K562 (cell line): ENCODE measurements around the gene PLCL1. TPM values are rescaled to one million over a fixed set of nuclear protein-coding genes. Genes with fewer than 3 reads are reported as not detected.

Experiments used
- ATAC-seq: fragments of 200-7000 bp; cut with Tn5 transposase; 3 replicates; pipeline ENCODE4 v1.9.1; 2020; ENCODE audit warnings: moderate library complexity
- BruUV-seq: library from RNA; stranded (reverse); fragments of 400-500 nt; replicated peaks from 2 replicates; lab custom pipeline; 2021; lab: Mats Ljungman, UMichigan
- CTCF ChIA-PET: fragments of 300-600 bp; formaldehyde crosslinking; extraction: SDS; loops from one replicate; lab custom pipeline; 2021; ENCODE audit warnings: low intra/inter-chr PET ratio; lab: Yijun Ruan, JAX
- POLR2A ChIA-PET: fragments of 300-600, 350-650 bp; sonication (Branson Sonifier 250); formaldehyde crosslinking; extraction: SDS; loops from one replicate; lab custom pipeline; 2021; ENCODE audit warnings: antibody characterized with exemption, inconsistent platforms; lab: Yijun Ruan, JAX
- DNase-seq, 4 experiments: peaks; one replicate each; pipeline versions ENCODE4 v3.0.0 to v3.0.0-alpha.2; 2011 to 2018; ENCODE audit warnings: low spot score in 3 of 4, mixed read lengths in 3 of 4; ENCODE audit errors: extremely low read depth in 1 of 4
- FAIRE-seq: peaks from 2 replicates; lab custom pipeline; 2011; peaks lifted over from hg19 to GRCh38; lab: Jason Lieb, UNC
- H2AFZ ChIP-seq: 2 replicates; pipeline ENCODE4 v1.6.0; 2011; ENCODE audit warnings: low read depth, low read length, control low read depth, inconsistent platforms
- H3K27ac ChIP-seq: fragments of 200-600 bp; 3 replicates; pipeline ENCODE4 v1.8.0; 2011; ENCODE audit warnings: low read depth, mild to moderate bottlenecking, control low read depth, inconsistent platforms, low read length, moderate library complexity, mixed read lengths; ENCODE audit errors: extremely low read depth
- H3K27me3 ChIP-seq, 2 experiments: fragments of 300-600 bp in 1 of 2; 2 replicates in 1 of 2; 3 replicates in 1 of 2; pipeline versions ENCODE4 v1.6.0 to v1.8.0; 2011; ENCODE audit warnings: inconsistent platforms in 2 of 2, low read length in 2 of 2, mild to moderate bottlenecking in 1 of 2, mixed read lengths in 1 of 2, moderate library complexity in 1 of 2; ENCODE audit not compliant: control insufficient read depth in 2 of 2, insufficient read depth in 2 of 2
- H3K36me3 ChIP-seq: fragments of 300-600 bp; 3 replicates; pipeline ENCODE4 v1.8.0; 2011; ENCODE audit warnings: mild to moderate bottlenecking, low read length, inconsistent platforms; ENCODE audit not compliant: control insufficient read depth, insufficient read depth
- H3K4me1 ChIP-seq, 2 experiments: fragments of 200-600 bp in 1 of 2; replicated peaks in 1 of 2; 2 replicates in 1 of 2; 3 replicates in 1 of 2; pipeline versions ENCODE4 v1.5.1 to v1.8.0; 2011; ENCODE audit warnings: inconsistent platforms in 2 of 2, low read length in 2 of 2, mild to moderate bottlenecking in 1 of 2, mixed read lengths in 1 of 2, moderate library complexity in 1 of 2; ENCODE audit not compliant: control insufficient read depth in 2 of 2, insufficient read depth in 2 of 2
- H3K4me2 ChIP-seq: 2 replicates; pipeline ENCODE4 v1.6.1; 2011; ENCODE audit warnings: low read length, control low read depth, inconsistent platforms, mixed read lengths; ENCODE audit not compliant: insufficient read depth
- H3K4me3 ChIP-seq: fragments of 200-600 bp; sonication (generic), shearing (Covaris generic); 2 replicates; pipeline ENCODE4 v1.5.1; 2016; ENCODE audit warnings: control low read depth, inconsistent platforms
- H3K79me2 ChIP-seq: fragments of 200-600 bp; 3 replicates; pipeline ENCODE4 v1.8.0; 2011; ENCODE audit warnings: low read length, inconsistent platforms; ENCODE audit not compliant: control insufficient read depth, insufficient read depth
- H3K9ac ChIP-seq, 2 experiments: 2 replicates each; pipeline versions ENCODE4 v1.6.0 to v1.6.1; 2011; ENCODE audit warnings: low read depth in 2 of 2, low read length in 2 of 2, control low read depth in 1 of 2, inconsistent platforms in 1 of 2, mild to moderate bottlenecking in 1 of 2, mixed read lengths in 1 of 2; ENCODE audit not compliant: insufficient read depth in 1 of 2
- H3K9me1 ChIP-seq: one replicate; pipeline ENCODE4 v1.6.0; 2011; ENCODE audit warnings: inconsistent platforms, mild to moderate bottlenecking, low read length, moderate library complexity; ENCODE audit not compliant: control insufficient read depth, insufficient read depth
- H3K9me3 ChIP-seq: replicated peaks from 2 replicates; pipeline ENCODE4 v1.5.1; 2011; ENCODE audit warnings: low read depth, low read length, inconsistent platforms; ENCODE audit not compliant: control insufficient read depth, insufficient read depth
- H4K20me1 ChIP-seq: replicated peaks from 2 replicates; pipeline ENCODE4 v1.6.1; 2011; ENCODE audit warnings: low read length, inconsistent platforms, mixed read lengths; ENCODE audit not compliant: control insufficient read depth, insufficient read depth
- BMI1 ChIP-seq: fragments of 150-350 bp; IDR thresholded peaks from 2 replicates; pipeline ENCODE4 v1.6.1; 2014; ENCODE audit warnings: low read length
- HES1 ChIP-seq: fragments of 450-650 bp; IDR thresholded peaks from 2 replicates; pipeline ENCODE4 v1.6.1; 2016; ENCODE audit warnings: low read depth, mild to moderate bottlenecking, moderate library complexity
- PTRF ChIP-seq: fragments of 450-650 bp; IDR thresholded peaks from 2 replicates; pipeline ENCODE4 v1.6.1; 2016; ENCODE audit warnings: mild to moderate bottlenecking, missing genetic modification characterization, missing compliant biosample characterization
- SMARCC2 ChIP-seq: fragments of 450-650 bp; IDR thresholded peaks from 2 replicates; pipeline ENCODE4 v1.6.1; 2017; ENCODE audit warnings: antibody characterized with exemption, moderate library complexity, mild to moderate bottlenecking, low read depth
- SPI1 ChIP-seq: IDR thresholded peaks from 2 replicates; pipeline ENCODE4 v1.6.1; 2011; ENCODE audit warnings: low read depth, low read length, control low read depth, borderline replicate concordance
- WHSC1 ChIP-seq: IDR thresholded peaks from one replicate; pipeline ENCODE4 v1.6.1; 2012; ENCODE audit warnings: low read length, control low read depth, inconsistent platforms
- ZC3H8 ChIP-seq: fragments of 450-650 bp; IDR thresholded peaks from 2 replicates; pipeline ENCODE4 v1.6.1; 2017
- WGBS: fragments of 100-300 bp; shearing (Covaris generic); methylation state at CpG from one replicate; pipeline ENCODE4 v1.1.6; 2016; ENCODE audit warnings: low coverage, mixed read lengths; ENCODE audit not compliant: insufficient coverage; ENCODE audit errors: missing lambda C conversion rate; 5-methylcytosine and 5-hydroxymethylcytosine counted together
- in situ Hi-C: fragments of 300-500 bp; cut with MboI; formaldehyde crosslinking; loops from 4 replicates; pipeline ENCODE4 v1.15.0; 2018; ENCODE audit warnings: inconsistent platforms, mixed read lengths
- intact Hi-C: fragments of 100-400 bp; cut with micrococcal nuclease; formaldehyde crosslinking; loops from 2 replicates; pipeline ENCODE4 v1.14.2; 2022
- polyA plus RNA-seq, 8 experiments: library from polyadenylated mRNA; depleted of rRNA in 4 of 8; stranded (reverse) in 5 of 8; unstranded in 3 of 8; fragments of >200 nt; fragmentation: Nextera tagmentation in 2 of 8; fragmentation: Illumina TruSeq in 1 of 8; extraction: Ambion mirVana in 2 of 8; extraction: Trizol in 1 of 8; gene quantifications; 2 replicates each; pipeline versions ENCODE4 v1.2.1 to v1.2.3, GENCODE V29; 2011 to 2014; ENCODE audit warnings: inconsistent platforms in 1 of 8, missing spikeins in 1 of 8
- total RNA-seq, 7 experiments: library from RNA; depleted of rRNA in 6 of 7; stranded (reverse); fragments of >200 nt in 6 of 7; fragmentation: Illumina TruSeq in 2 of 7; extraction: Trizol in 2 of 7; gene quantifications; 2 replicates each; pipeline versions ENCODE4 v1.2.1 to v1.2.3, GENCODE V29; 2011 to 2021; ENCODE audit warnings: low replicate concordance in 1 of 7
- TF ChIP-seq, protein P1 (sequence below): conservative IDR thresholded peaks from 2 replicates; pipeline ENCODE4 v1.6.1; 2011; ENCODE audit warnings: low read depth, mild to moderate bottlenecking, low read length; ENCODE audit not compliant: control insufficient read depth
- TF ChIP-seq, protein P2 (sequence below), 2 experiments: fragments of 450-650 bp; conservative IDR thresholded peaks; 2 replicates each; pipeline ENCODE4 v1.6.1; 2017; ENCODE audit warnings: mild to moderate bottlenecking in 2 of 2, moderate library complexity in 2 of 2

The PLCL1 gene
- total and polyA plus RNA-seq, 9 of the 15 experiments (the other 6 are each of a cell fraction or from before 2014, with no cell fraction given) = 2.0 to 17.7 (median 8.6) TPM

DNA sequence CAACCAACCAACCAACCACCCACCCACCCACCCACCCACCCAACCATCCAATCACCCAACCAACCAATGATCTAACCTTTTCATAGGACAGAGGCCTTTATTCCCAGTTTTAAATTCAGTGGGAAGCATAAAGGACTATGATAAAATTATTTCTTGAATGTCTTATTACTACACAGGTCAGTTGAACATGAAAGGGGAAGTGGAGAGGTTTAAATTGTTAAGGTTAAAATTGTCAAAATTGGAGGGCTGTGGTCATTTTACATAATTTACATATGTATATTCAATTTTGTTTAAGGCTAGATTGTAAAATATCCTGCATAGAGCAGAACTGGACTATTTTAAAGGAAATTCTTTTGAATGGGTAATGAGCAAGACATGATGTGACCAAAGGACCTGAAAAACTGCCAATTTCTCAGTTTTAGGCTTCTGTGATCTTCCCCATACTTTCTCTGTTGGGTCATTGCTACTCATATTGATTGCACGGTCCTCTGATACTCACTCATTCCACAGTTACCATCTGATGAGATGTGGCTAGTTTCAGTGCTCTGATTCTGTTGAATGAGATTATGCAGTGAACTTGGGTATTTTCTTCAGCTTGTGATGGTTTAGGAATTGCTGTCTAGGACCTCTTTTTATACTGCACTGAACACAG, 127.4 kb downstream of the PLCL1 start:
- intact Hi-C loops (loop anchor here (5.0 kb wide), 1 partner anchor 196 kb away; no protein-coding TSS in a partner anchor), in situ Hi-C loops (loop anchor here (10.0 kb wide), 1 partner anchor 117 kb away; no protein-coding TSS in a partner anchor)
- ATAC-seq (peak; percentile 2; the same call in 1 of the 3 replicates), FAIRE-seq (no peak), DNase-seq (no peak)
- H4K20me1 ChIP-seq = no peaks in the 10 kb centered on the region
- H3K4me2 ChIP-seq = peak overlapping the region; percentile 7; the same call in 1 of the 2 replicates
- peak overlapping the region; percentile 88 for H3K27ac ChIP-seq
- H2AFZ ChIP-seq = peak overlapping the region; percentile 50; the same call in 1 of the 2 replicates
- no TSS peak for BruUV-seq
- ChIA-PET POLR2A (interaction anchor here (0.7 kb wide), 1 partner anchor 127 kb away, joined by 3 read pairs; no protein-coding TSS in a partner anchor), CTCF (no interaction called here)
- no peaks in the 10 kb centered on the region for H3K9me1 ChIP-seq
- H3K9ac ChIP-seq = peak overlapping the region in 1 of 2 experiments; percentile 80; a peak in 1 of 4 replicates
- no peaks in the 10 kb centered on the region for H3K9me3 ChIP-seq
- no peak overlapping the region for H3K4me3 ChIP-seq
- H3K27me3 ChIP-seq = no peaks in the 10 kb centered on the region
- peaks cover under 1 to 54% of the 10 kb centered on the region in 2 experiments for H3K4me1 ChIP-seq
- no peaks in the 10 kb centered on the region; the same call in 2 of the 3 replicates for H3K36me3 ChIP-seq
- peaks cover 87% of the 10 kb centered on the region for H3K79me2 ChIP-seq
- 8% methylated on average over 1 of the region's 1 CpG for WGBS
- TF ChIP-seq WHSC1 = peak; percentile 52
- TF ChIP-seq ZC3H8 = no peak
- TF ChIP-seq, protein P1, sequence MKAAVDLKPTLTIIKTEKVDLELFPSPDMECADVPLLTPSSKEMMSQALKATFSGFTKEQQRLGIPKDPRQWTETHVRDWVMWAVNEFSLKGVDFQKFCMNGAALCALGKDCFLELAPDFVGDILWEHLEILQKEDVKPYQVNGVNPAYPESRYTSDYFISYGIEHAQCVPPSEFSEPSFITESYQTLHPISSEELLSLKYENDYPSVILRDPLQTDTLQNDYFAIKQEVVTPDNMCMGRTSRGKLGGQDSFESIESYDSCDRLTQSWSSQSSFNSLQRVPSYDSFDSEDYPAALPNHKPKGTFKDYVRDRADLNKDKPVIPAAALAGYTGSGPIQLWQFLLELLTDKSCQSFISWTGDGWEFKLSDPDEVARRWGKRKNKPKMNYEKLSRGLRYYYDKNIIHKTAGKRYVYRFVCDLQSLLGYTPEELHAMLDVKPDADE = no peak
- peak; percentile 66 for TF ChIP-seq SPI1
- no peak for TF ChIP-seq SMARCC2
- TF ChIP-seq HES1 = no peak
- TF ChIP-seq, protein P2, sequence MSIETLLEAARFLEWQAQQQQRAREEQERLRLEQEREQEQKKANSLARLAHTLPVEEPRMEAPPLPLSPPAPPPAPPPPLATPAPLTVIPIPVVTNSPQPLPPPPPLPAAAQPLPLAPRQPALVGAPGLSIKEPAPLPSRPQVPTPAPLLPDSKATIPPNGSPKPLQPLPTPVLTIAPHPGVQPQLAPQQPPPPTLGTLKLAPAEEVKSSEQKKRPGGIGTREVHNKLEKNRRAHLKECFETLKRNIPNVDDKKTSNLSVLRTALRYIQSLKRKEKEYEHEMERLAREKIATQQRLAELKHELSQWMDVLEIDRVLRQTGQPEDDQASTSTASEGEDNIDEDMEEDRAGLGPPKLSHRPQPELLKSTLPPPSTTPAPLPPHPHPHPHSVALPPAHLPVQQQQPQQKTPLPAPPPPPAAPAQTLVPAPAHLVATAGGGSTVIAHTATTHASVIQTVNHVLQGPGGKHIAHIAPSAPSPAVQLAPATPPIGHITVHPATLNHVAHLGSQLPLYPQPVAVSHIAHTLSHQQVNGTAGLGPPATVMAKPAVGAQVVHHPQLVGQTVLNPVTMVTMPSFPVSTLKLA (conservative IDR thresholded peaks at IDR 0.05) = no peak
- TF ChIP-seq PTRF (tag) = no peak
- no peak for TF ChIP-seq BMI1
